Stimulated activated CD8-positive, alpha-beta memory T cell treated with anti-CD3 and anti-CD28 coated beads, Interleukin-2, amount 100 ng/mL, for 48 hours (primary cell): ENCODE results near the gene KRTAP5-8.
"Not testable (repeated sequence)": the region's sequence is repeated elsewhere in the genome, so short reads cannot be mapped to it uniquely, and the experiment has no call there.

Experiments
- DNase-seq, 2 donors: peaks; one replicate each; pipeline ENCODE4 v3.0.0-alpha.2; 2020; ENCODE audit warnings: low read depth in 2 of 2

Gene KRTAP5-8

GRCh38 chr11:71507102-71507501 is 30.7 kb upstream of the KRTAP5-8 start:
- DNase-seq, result no peak

GRCh38 chr11:71518506-71519471 is 19.0 kb upstream of the KRTAP5-8 start:
- DNase-seq, result no peak

- no peak for DNase-seq
Observed at GRCh38 chr11:71519546-71519945, 18.3 kb upstream of the KRTAP5-8 start.

GRCh38 chr11:71525188-71525937 is 12.5 kb upstream of the KRTAP5-8 start:
- no peak for DNase-seq

GRCh38 chr11:71525938-71526495 is 11.8 kb upstream of the KRTAP5-8 start:
- no peak for DNase-seq

- not testable (repeated sequence) for DNase-seq
Observed at GRCh38 chr11:71526796-71527575, 10.8 kb upstream of the KRTAP5-8 start, which contains the start of gene KRTAP5-7. TSS of gene KRTAP5-7 (plus strand) at chr11:71527267. CDS start at chr11:71527301, 34 bp downstream.

- DNase-seq, result no peak
Observed at GRCh38 chr11:71527576-71528210, 10.1 kb upstream of the KRTAP5-8 start.

- DNase-seq, result no peak
Observed at GRCh38 chr11:71530602-71531001, 7.2 kb upstream of the KRTAP5-8 start.

- no peak for DNase-seq
Observed at GRCh38 chr11:71532036-71532610, 5.7 kb upstream of the KRTAP5-8 start.

- DNase-seq, result not testable (repeated sequence)
Observed at GRCh38 chr11:71534711-71535608, 2.9 kb upstream of the KRTAP5-8 start.

GRCh38 chr11:71535825-71536224 is 2.0 kb upstream of the KRTAP5-8 start:
- DNase-seq, result no peak

GRCh38 chr11:71537537-71537936 is 288 bp upstream of the KRTAP5-8 start:
- no peak for DNase-seq

- DNase-seq, result no peak
Observed at GRCh38 chr11:71538666-71538990, 803 bp downstream of the KRTAP5-8 start.

- no peak for DNase-seq
Observed at GRCh38 chr11:71539017-71539416, 1.2 kb downstream of the KRTAP5-8 start.

- DNase-seq, result not testable (repeated sequence)
Observed at GRCh38 chr11:71539971-71540370, 2.1 kb downstream of the KRTAP5-8 start.

GRCh38 chr11:71540521-71541304 is 2.9 kb downstream of the KRTAP5-8 start:
- DNase-seq, result not testable (repeated sequence)

- DNase-seq, result no peak
Observed at GRCh38 chr11:71542382-71542781, 4.6 kb downstream of the KRTAP5-8 start.

GRCh38 chr11:71542879-71543777 is 5.3 kb downstream of the KRTAP5-8 start:
- no peak for DNase-seq
